H9 (cell line): Measurements from ENCODE around the gene MYH11. TPM values are rescaled to one million over a fixed set of nuclear protein-coding genes. Genes with fewer than 3 reads are reported as not detected.

Experiments used
- DNase-seq: peaks from one replicate; pipeline ENCODE4 v3.0.0-alpha.2; 2017
- H2AFZ ChIP-seq: one replicate; pipeline ENCODE4 v1.6.1; 2013; ENCODE audit warnings: mild to moderate bottlenecking, low read length, control low read depth, moderate library complexity
- H2AK5ac ChIP-seq: 2 replicates; pipeline ENCODE4 v1.6.1; 2013; ENCODE audit warnings: low read length, control low read depth, mixed read lengths; ENCODE audit not compliant: insufficient read length
- H2BK120ac ChIP-seq: one replicate; pipeline ENCODE4 v1.6.1; 2013; ENCODE audit warnings: low read depth, mild to moderate bottlenecking, low read length, control low read depth, inconsistent platforms; ENCODE audit not compliant: poor library complexity, severe bottlenecking
- H2BK12ac ChIP-seq: 2 replicates; pipeline ENCODE4 v1.6.1; 2013; ENCODE audit warnings: low read length, control low read depth, mixed read lengths, low read depth; ENCODE audit not compliant: insufficient read length
- H2BK15ac ChIP-seq: 2 replicates; pipeline ENCODE4 v1.6.1; 2013; ENCODE audit warnings: low read depth, low read length, control low read depth
- H2BK20ac ChIP-seq: one replicate; pipeline ENCODE4 v1.6.1; 2013; ENCODE audit warnings: low read depth, mild to moderate bottlenecking, low read length, control low read depth, inconsistent platforms; ENCODE audit not compliant: poor library complexity, severe bottlenecking
- H2BK5ac ChIP-seq: 2 replicates; pipeline ENCODE4 v1.6.1; 2013; ENCODE audit warnings: low read length, control low read depth, mixed read lengths; ENCODE audit not compliant: insufficient read length
- H3K14ac ChIP-seq: 2 replicates; pipeline ENCODE4 v1.6.1; 2013; ENCODE audit warnings: low read length, control low read depth; ENCODE audit not compliant: insufficient read depth
- H3K18ac ChIP-seq: 2 replicates; pipeline ENCODE4 v1.6.1; 2013; ENCODE audit warnings: low read depth, mild to moderate bottlenecking, mixed read lengths, low read length, control low read depth; ENCODE audit not compliant: insufficient read length
- H3K23ac ChIP-seq: 2 replicates; pipeline ENCODE4 v1.6.1; 2013; ENCODE audit warnings: low read length, control low read depth, mixed read lengths, low read depth; ENCODE audit not compliant: insufficient read length
- H3K23me2 ChIP-seq: 2 replicates; pipeline ENCODE4 v1.6.1; 2013; ENCODE audit warnings: low read depth, mild to moderate bottlenecking, mixed read lengths, low read length, control low read depth; ENCODE audit not compliant: insufficient read length, poor library complexity, severe bottlenecking
- H3K27ac ChIP-seq: 2 replicates; pipeline ENCODE4 v1.5.1; 2013; ENCODE audit warnings: low read length, control low read depth, mixed read lengths, low read depth; ENCODE audit not compliant: insufficient read length
- H3K27me3 ChIP-seq: 2 replicates; pipeline ENCODE4 v1.6.1; 2013; ENCODE audit warnings: low read length, control low read depth, inconsistent platforms; ENCODE audit not compliant: insufficient read depth
- H3K4ac ChIP-seq: 2 replicates; pipeline ENCODE4 v1.6.1; 2013; ENCODE audit warnings: low read depth, mild to moderate bottlenecking, control low read depth, inconsistent platforms, low read length, moderate library complexity
- H3K4me1 ChIP-seq: 2 replicates; pipeline ENCODE4 v1.6.1; 2013; ENCODE audit warnings: low read length, control low read depth, inconsistent platforms; ENCODE audit not compliant: insufficient read depth
- H3K4me2 ChIP-seq: 2 replicates; pipeline ENCODE4 v1.6.1; 2013; ENCODE audit warnings: low read length, control low read depth, mixed read lengths; ENCODE audit not compliant: insufficient read length, insufficient read depth
- H3K56ac ChIP-seq: 2 replicates; pipeline ENCODE4 v1.6.1; 2013; ENCODE audit warnings: low read depth, mild to moderate bottlenecking, mixed read lengths, low read length, control low read depth; ENCODE audit not compliant: insufficient read length
- H3K79me1 ChIP-seq: 2 replicates; pipeline ENCODE4 v1.6.1; 2013; ENCODE audit warnings: low read depth, mild to moderate bottlenecking, moderate library complexity, low read length, control low read depth, inconsistent platforms; ENCODE audit not compliant: insufficient read depth, poor library complexity, severe bottlenecking
- H3K79me2 ChIP-seq: 2 replicates; pipeline ENCODE4 v1.6.1; 2013; ENCODE audit warnings: low read length, control low read depth, inconsistent platforms; ENCODE audit not compliant: insufficient read depth
- H3K9ac ChIP-seq: 2 replicates; pipeline ENCODE4 v1.6.1; 2013; ENCODE audit warnings: low read length, control low read depth, mixed read lengths; ENCODE audit not compliant: insufficient read length; ENCODE audit errors: extremely low read depth
- H3K9me3 ChIP-seq: one replicate; pipeline ENCODE4 v1.6.1; 2013; ENCODE audit warnings: low read depth, low read length, inconsistent platforms; ENCODE audit not compliant: control insufficient read depth
- H3T11ph ChIP-seq: one replicate; pipeline ENCODE4 v1.6.1; 2013; ENCODE audit warnings: mild to moderate bottlenecking, low read length, control low read depth, inconsistent platforms
- H4K20me1 ChIP-seq: one replicate; pipeline ENCODE4 v1.6.1; 2013; ENCODE audit not compliant: control insufficient read depth, insufficient read length, insufficient read depth
- H4K5ac ChIP-seq: 2 replicates; pipeline ENCODE4 v1.6.1; 2013; ENCODE audit warnings: low read depth, mild to moderate bottlenecking, mixed read lengths, low read length, control low read depth; ENCODE audit not compliant: insufficient read length
- H4K8ac ChIP-seq: replicated peaks from 2 replicates; pipeline ENCODE4 v1.6.1; 2013; ENCODE audit warnings: low read length, control low read depth, mixed read lengths, low read depth; ENCODE audit not compliant: insufficient read length
- H4K91ac ChIP-seq: 2 replicates; pipeline ENCODE4 v1.6.1; 2013; ENCODE audit warnings: low read depth, mild to moderate bottlenecking, moderate library complexity, mixed read lengths, low read length, control low read depth; ENCODE audit not compliant: insufficient read length
- H3K27ac Mint-ChIP-seq, 3 experiments: 2 replicates in 2 of 3; 3 replicates in 1 of 3; pipeline ENCODE4 v1.8.0; 2020 to 2021; ENCODE audit warnings: mixed read lengths in 3 of 3, mild to moderate bottlenecking in 1 of 3, moderate library complexity in 1 of 3
- H3K27me3 Mint-ChIP-seq: 2 replicates; pipeline ENCODE4 v1.8.0; 2021; ENCODE audit warnings: low read depth, mild to moderate bottlenecking, moderate library complexity, mixed read lengths
- H3K36me3 Mint-ChIP-seq, 3 experiments: 2 replicates in 2 of 3; 3 replicates in 1 of 3; pipeline ENCODE4 v1.8.0; 2020 to 2021; ENCODE audit warnings: low read depth in 3 of 3, mixed read lengths in 3 of 3; ENCODE audit not compliant: insufficient read depth in 1 of 3
- H3K4me1 Mint-ChIP-seq, 2 experiments: 2 replicates each; pipeline ENCODE4 v1.8.0; 2020; ENCODE audit warnings: mixed read lengths in 2 of 2
- H3K4me3 Mint-ChIP-seq, 2 experiments: 2 replicates in 1 of 2; 3 replicates in 1 of 2; pipeline ENCODE4 v1.8.0; 2020 to 2021; ENCODE audit warnings: mild to moderate bottlenecking in 2 of 2, mixed read lengths in 2 of 2, moderate library complexity in 1 of 2
- H3K9me3 Mint-ChIP-seq, 2 experiments: 2 replicates in 1 of 2; 3 replicates in 1 of 2; pipeline ENCODE4 v1.8.0; 2020; ENCODE audit warnings: mild to moderate bottlenecking in 2 of 2, mixed read lengths in 2 of 2, moderate library complexity in 1 of 2
- WGBS: extraction: QIAGEN DNeasy Blood & Tissue Kit; methylation state at CpG from one replicate; pipeline ENCODE4 v1.1.7; 2013; ENCODE audit warnings: missing lambda C conversion rate, low lambda C conversion rate, mixed read lengths; ENCODE audit not compliant: insufficient read length; ENCODE audit errors: extremely low coverage; 5-methylcytosine and 5-hydroxymethylcytosine counted together
- total RNA-seq: library from RNA; stranded (reverse); gene quantifications from 2 replicates; pipeline ENCODE4 v1.2.1, GENCODE V29; 2021
- TF ChIP-seq, protein P1 (sequence below): fragments of 200-600 bp; sonication (generic); conservative IDR thresholded peaks from 3 replicates; pipeline ENCODE4 v1.8.0; 2021; ENCODE audit warnings: antibody characterized with exemption, mild to moderate bottlenecking

Gene MYH11
- total RNA-seq, 1 experiment from 2014 or later = 0.42 TPM

DNA sequence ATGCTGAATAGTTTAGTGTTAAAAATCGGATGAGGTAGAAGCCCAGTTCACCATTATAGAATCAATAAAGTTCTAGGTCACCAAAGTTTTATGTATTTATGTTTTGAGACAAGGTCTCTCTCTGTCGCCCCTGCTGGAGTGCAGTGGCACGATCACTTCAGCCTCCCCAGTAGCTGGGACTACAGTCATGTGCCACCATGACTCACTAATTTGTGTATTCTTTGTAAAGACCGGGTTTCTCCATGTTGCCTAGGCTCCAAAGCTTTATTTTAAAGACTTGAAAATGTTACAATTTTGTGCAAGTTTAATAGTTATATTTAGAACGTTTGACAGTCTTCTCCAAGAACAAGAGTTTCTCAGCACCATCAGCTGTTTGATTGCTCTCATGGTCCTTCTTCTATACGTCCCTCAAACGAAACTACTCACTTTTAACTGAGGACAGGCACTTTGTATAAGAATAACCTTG is 174.7 kb downstream of the MYH11 start:
- no peak overlapping the region for H2BK120ac ChIP-seq
- H3K14ac ChIP-seq = no peak overlapping the region
- no peak overlapping the region for H3K4ac ChIP-seq
- H3K9ac ChIP-seq = no peak overlapping the region
- H3K4me1 ChIP-seq = no peaks in the 10 kb centered on the region
- no peak overlapping the region for H3K56ac ChIP-seq
- H3K36me3 Mint-ChIP-seq = peaks cover 14 to 38% (median 30%) of the 10 kb centered on the region in 3 experiments; a peak in 6 of 7 replicates
- no peaks in the 10 kb centered on the region for H3K9me3 Mint-ChIP-seq
- H2BK12ac ChIP-seq = no peak overlapping the region
- H3T11ph ChIP-seq = no peak overlapping the region
- no peaks in the 10 kb centered on the region for H3K9me3 ChIP-seq
- H4K8ac ChIP-seq = no peak overlapping the region
- H3K27me3 ChIP-seq = no peaks in the 10 kb centered on the region
- no peak overlapping the region for H3K18ac ChIP-seq
- no peaks in the 10 kb centered on the region for H4K20me1 ChIP-seq
- no peak overlapping the region for H3K23ac ChIP-seq
- DNase-seq = peak; percentile 55
- H3K79me2 ChIP-seq = no peaks in the 10 kb centered on the region
- no peak overlapping the region for H4K91ac ChIP-seq
- TF ChIP-seq, protein P1, sequence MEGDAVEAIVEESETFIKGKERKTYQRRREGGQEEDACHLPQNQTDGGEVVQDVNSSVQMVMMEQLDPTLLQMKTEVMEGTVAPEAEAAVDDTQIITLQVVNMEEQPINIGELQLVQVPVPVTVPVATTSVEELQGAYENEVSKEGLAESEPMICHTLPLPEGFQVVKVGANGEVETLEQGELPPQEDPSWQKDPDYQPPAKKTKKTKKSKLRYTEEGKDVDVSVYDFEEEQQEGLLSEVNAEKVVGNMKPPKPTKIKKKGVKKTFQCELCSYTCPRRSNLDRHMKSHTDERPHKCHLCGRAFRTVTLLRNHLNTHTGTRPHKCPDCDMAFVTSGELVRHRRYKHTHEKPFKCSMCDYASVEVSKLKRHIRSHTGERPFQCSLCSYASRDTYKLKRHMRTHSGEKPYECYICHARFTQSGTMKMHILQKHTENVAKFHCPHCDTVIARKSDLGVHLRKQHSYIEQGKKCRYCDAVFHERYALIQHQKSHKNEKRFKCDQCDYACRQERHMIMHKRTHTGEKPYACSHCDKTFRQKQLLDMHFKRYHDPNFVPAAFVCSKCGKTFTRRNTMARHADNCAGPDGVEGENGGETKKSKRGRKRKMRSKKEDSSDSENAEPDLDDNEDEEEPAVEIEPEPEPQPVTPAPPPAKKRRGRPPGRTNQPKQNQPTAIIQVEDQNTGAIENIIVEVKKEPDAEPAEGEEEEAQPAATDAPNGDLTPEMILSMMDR = peak; percentile 65
- H3K4me2 ChIP-seq = no peak overlapping the region
- H2BK5ac ChIP-seq = no peak overlapping the region
- no peak overlapping the region for H2AFZ ChIP-seq
- H2BK15ac ChIP-seq = no peak overlapping the region
- no peak overlapping the region for H4K5ac ChIP-seq
- peak overlapping the region in 1 of 3 experiments; percentile 77; a peak in 1 of 7 replicates for H3K27ac Mint-ChIP-seq
- no peak overlapping the region for H3K4me3 Mint-ChIP-seq
- H3K27me3 Mint-ChIP-seq = no peaks in the 10 kb centered on the region
- peaks cover 0 to 2% of the 10 kb centered on the region in 2 experiments; a peak in 2 of 4 replicates for H3K4me1 Mint-ChIP-seq
- no peak overlapping the region for H2BK20ac ChIP-seq
- H3K79me1 ChIP-seq = no peaks in the 10 kb centered on the region
- no peaks in the 10 kb centered on the region for H3K23me2 ChIP-seq
- no peak overlapping the region for H3K27ac ChIP-seq
- no peak overlapping the region for H2AK5ac ChIP-seq
- no CpG with 5 or more reads among the region's 7 CpGs for WGBS
